Spinal cord (tissue), 10 donors: ENCODE measurements around the gene ZNF319. TPM values are rescaled to one million over a fixed set of nuclear protein-coding genes. Genes with fewer than 3 reads are reported as not detected.

ENCODE experiments used
- DNase-seq, 6 donors: peaks; one replicate each; pipeline versions ENCODE4 v3.0.0 to v3.0.0-alpha.2; 2013 to 2015; ENCODE audit warnings: low spot score in 6 of 6, low read depth in 4 of 6
- H3K27ac ChIP-seq: one replicate; pipeline ENCODE4 v1.5.1; 2013; ENCODE audit warnings: low read depth, low read length, control low read depth
- H3K27me3 ChIP-seq: one replicate; pipeline ENCODE4 v1.6.1; 2013; ENCODE audit warnings: low read length; ENCODE audit not compliant: control insufficient read depth, insufficient read depth
- H3K36me3 ChIP-seq: one replicate; pipeline ENCODE4 v1.6.1; 2013; ENCODE audit warnings: low read length; ENCODE audit not compliant: control insufficient read depth, insufficient read depth
- H3K4me1 ChIP-seq: one replicate; pipeline ENCODE4 v1.6.1; 2013; ENCODE audit warnings: low read length; ENCODE audit not compliant: control insufficient read depth, insufficient read depth
- H3K4me3 ChIP-seq: one replicate; pipeline ENCODE4 v1.5.1; 2013; ENCODE audit warnings: low read depth, low read length, control low read depth
- H3K9me3 ChIP-seq: one replicate; pipeline ENCODE4 v1.6.1; 2013; ENCODE audit warnings: low read length; ENCODE audit not compliant: control insufficient read depth, insufficient read depth
- WGBS: methylation state at CpG from one replicate; pipeline ENCODE4 v1.1.5; 2013; ENCODE audit warnings: missing lambda C conversion rate; ENCODE audit not compliant: insufficient coverage; 5-methylcytosine and 5-hydroxymethylcytosine counted together
- polyA plus RNA-seq, 2 donors: library from polyadenylated mRNA; unstranded; fragments of 120-200 nt; gene quantifications; one replicate each; pipeline ENCODE4 v1.2.1, GENCODE V29; 2013; ENCODE audit not compliant: insufficient read length in 2 of 2
- total RNA-seq, 2 donors: library from RNA; depleted of rRNA in 1 of 2; stranded (reverse); fragments of 120-200 nt in 1 of 2; fragments of >200 nt in 1 of 2; gene quantifications; one replicate each; pipeline versions ENCODE4 v1.2.3 to v1.2.4, GENCODE V29; 2013 to 2014
- donor health status: healthy.

Gene ZNF319
- total and polyA plus RNA-seq, 4 donors, result 3.7 to 18.1 (median 10.8) TPM

GRCh38 chr16:57959804-57960203 is 40.7 kb downstream of the ZNF319 start:
- no peak overlapping the region for H3K27ac ChIP-seq
- H3K4me3 ChIP-seq, result no peak overlapping the region
- no peak for DNase-seq
- peaks cover 3% of the 10 kb centered on the region for H3K4me1 ChIP-seq
- H3K27me3 ChIP-seq, result no peaks in the 10 kb centered on the region
- H3K9me3 ChIP-seq, result no peaks in the 10 kb centered on the region
- 94% methylated on average over 5 of the region's 11 CpGs for WGBS
- no peaks in the 10 kb centered on the region for H3K36me3 ChIP-seq

- H3K27ac ChIP-seq, result no peak overlapping the region
- H3K4me3 ChIP-seq, result no peak overlapping the region
- no peaks in the 10 kb centered on the region for H3K9me3 ChIP-seq
- no peaks in the 10 kb centered on the region for H3K27me3 ChIP-seq
- H3K36me3 ChIP-seq, result no peaks in the 10 kb centered on the region
- WGBS, result 81% methylated on average over 3 of the region's 8 CpGs
- no peak for DNase-seq
- H3K4me1 ChIP-seq, result peaks cover 3% of the 10 kb centered on the region
These were observed 41.4 kb downstream of the ZNF319 start for GRCh38 chr16:57959121-57959520.

GRCh38 chr16:57958544-57958943 is 41.9 kb downstream of the ZNF319 start:
- DNase-seq, result no peak

GRCh38 chr16:57957673-57958392 is 42.6 kb downstream of the ZNF319 start:
- Histone ChIP-seq H3K4me1 (peaks cover 3% of the 10 kb centered on the region), H3K36me3 (no peaks in the 10 kb centered on the region), H3K4me3 (no peak overlapping the region), H3K27ac (no peak overlapping the region), H3K27me3 (no peaks in the 10 kb centered on the region), H3K9me3 (no peaks in the 10 kb centered on the region)
- no peak for DNase-seq
- WGBS, result 78% methylated on average over 3 of the region's 8 CpGs

More at GRCh38 chr16:57958544-57958943, 41.9 kb downstream of the ZNF319 start:
- Histone ChIP-seq H3K9me3 (no peaks in the 10 kb centered on the region), H3K4me3 (no peak overlapping the region), H3K36me3 (no peaks in the 10 kb centered on the region), H3K27ac (no peak overlapping the region), H3K4me1 (peaks cover 3% of the 10 kb centered on the region), H3K27me3 (no peaks in the 10 kb centered on the region)
- WGBS, result 62% methylated on average over 5 of the region's 6 CpGs

GRCh38 chr16:57956924-57957672 is 43.4 kb downstream of the ZNF319 start:
- H3K4me3 ChIP-seq, result no peak overlapping the region
- 83% methylated on average over 6 of the region's 8 CpGs for WGBS
- H3K4me1 ChIP-seq, result peaks cover 3% of the 10 kb centered on the region
- no peak overlapping the region for H3K27ac ChIP-seq
- no peaks in the 10 kb centered on the region for H3K36me3 ChIP-seq
- no peaks in the 10 kb centered on the region for H3K9me3 ChIP-seq
- H3K27me3 ChIP-seq, result no peaks in the 10 kb centered on the region
- no peak for DNase-seq

GRCh38 chr16:57956270-57956808 is 44.1 kb downstream of the ZNF319 start:
- Histone ChIP-seq H3K27ac (no peak overlapping the region), H3K4me3 (no peak overlapping the region), H3K27me3 (no peaks in the 10 kb centered on the region), H3K9me3 (no peaks in the 10 kb centered on the region), H3K4me1 (peaks cover 3% of the 10 kb centered on the region), H3K36me3 (no peaks in the 10 kb centered on the region)
- no peak for DNase-seq
- WGBS, result 76% methylated on average over 6 of the region's 8 CpGs

GRCh38 chr16:57955572-57956188 is 44.8 kb downstream of the ZNF319 start:
- Histone ChIP-seq H3K36me3 (no peaks in the 10 kb centered on the region), H3K4me1 (peaks cover 3% of the 10 kb centered on the region), H3K4me3 (no peak overlapping the region), H3K27me3 (no peaks in the 10 kb centered on the region), H3K9me3 (no peaks in the 10 kb centered on the region), H3K27ac (no peak overlapping the region)
- WGBS, result 77% methylated on average over 12 of the region's 12 CpGs
- no peak for DNase-seq

GRCh38 chr16:57953857-57954256 is 46.6 kb downstream of the ZNF319 start:
- peaks cover 3% of the 10 kb centered on the region for H3K4me1 ChIP-seq
- no peak overlapping the region for H3K4me3 ChIP-seq
- H3K27me3 ChIP-seq, result no peaks in the 10 kb centered on the region
- no peak for DNase-seq
- WGBS, result no CpG with 5 or more reads among the region's 1 CpG
- H3K27ac ChIP-seq, result no peak overlapping the region
- H3K9me3 ChIP-seq, result no peaks in the 10 kb centered on the region
- H3K36me3 ChIP-seq, result no peaks in the 10 kb centered on the region

- no peak for DNase-seq
- H3K27ac ChIP-seq, result no peak overlapping the region
- H3K9me3 ChIP-seq, result no peaks in the 10 kb centered on the region
- no peaks in the 10 kb centered on the region for H3K27me3 ChIP-seq
- H3K4me3 ChIP-seq, result no peak overlapping the region
- H3K36me3 ChIP-seq, result no peaks in the 10 kb centered on the region
- H3K4me1 ChIP-seq, result peaks cover 3% of the 10 kb centered on the region
- WGBS, result 81% methylated on average over 4 of the region's 9 CpGs
These were observed 47.6 kb downstream of the ZNF319 start for GRCh38 chr16:57952909-57953308.
